HG03039 (cell line): ENCODE measurements around the gene DENND1A.
"Not testable (repeated sequence)": the region's sequence is repeated elsewhere in the genome, so short reads cannot be mapped to it uniquely, and the experiment has no call there.

Source experiments
- ATAC-seq: cut with Tn5 transposase; IDR thresholded peaks from one replicate; pipeline ENCODE4 v1.9.1; 2021; ENCODE audit warnings: mild to moderate bottlenecking, moderate library complexity; ENCODE audit not compliant: unreplicated experiment

Gene DENND1A

GRCh38 chr9:123925161-123925560 is 4.8 kb downstream of the DENND1A start:
- no peak for ATAC-seq

GRCh38 chr9:123924727-123925126 is 5.2 kb downstream of the DENND1A start:
- ATAC-seq: no peak

DNA sequence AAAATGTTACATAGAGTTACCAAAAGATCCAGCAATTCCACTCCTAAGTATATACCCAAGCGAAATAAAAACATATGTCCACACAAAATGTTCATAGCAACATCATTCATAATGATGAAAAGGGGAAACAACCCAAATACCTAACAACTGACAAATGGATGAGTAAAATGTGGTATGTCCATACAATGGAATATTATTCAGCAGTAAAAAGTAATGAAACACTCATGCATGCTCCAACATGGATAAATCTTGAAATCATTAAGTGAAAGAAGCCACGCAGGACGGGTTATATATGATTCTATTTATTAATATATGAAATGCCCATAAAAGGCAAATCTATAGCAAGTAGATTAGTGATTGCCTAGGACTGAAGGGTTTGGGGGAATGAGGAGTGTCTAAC is 6.0 kb downstream of the DENND1A start:
- ATAC-seq: no peak

DNA sequence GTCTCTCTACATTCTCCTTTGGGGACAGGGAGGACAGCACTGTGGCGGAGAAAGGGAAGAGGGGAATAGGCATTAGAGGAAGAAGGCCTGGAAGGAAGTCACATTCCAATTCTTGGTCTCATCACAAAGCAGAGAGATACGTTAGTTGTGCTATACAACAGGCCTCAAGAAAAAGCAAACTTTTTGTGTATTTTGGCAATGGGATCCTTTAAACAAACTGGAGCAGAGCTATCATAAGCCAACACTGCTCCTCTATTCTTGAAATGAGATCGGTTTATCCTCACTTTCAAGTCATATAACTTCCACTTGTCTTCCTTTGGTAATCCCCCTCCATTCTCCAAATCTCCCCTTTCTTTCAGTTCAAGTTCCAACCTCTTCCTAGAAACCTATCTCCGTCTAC is 6.5 kb downstream of the DENND1A start:
- no peak for ATAC-seq

GRCh38 chr9:123922911-123923310 is 7.0 kb downstream of the DENND1A start:
- ATAC-seq: no peak

GRCh38 chr9:123922431-123922830 is 7.5 kb downstream of the DENND1A start:
- no peak for ATAC-seq

DNA sequence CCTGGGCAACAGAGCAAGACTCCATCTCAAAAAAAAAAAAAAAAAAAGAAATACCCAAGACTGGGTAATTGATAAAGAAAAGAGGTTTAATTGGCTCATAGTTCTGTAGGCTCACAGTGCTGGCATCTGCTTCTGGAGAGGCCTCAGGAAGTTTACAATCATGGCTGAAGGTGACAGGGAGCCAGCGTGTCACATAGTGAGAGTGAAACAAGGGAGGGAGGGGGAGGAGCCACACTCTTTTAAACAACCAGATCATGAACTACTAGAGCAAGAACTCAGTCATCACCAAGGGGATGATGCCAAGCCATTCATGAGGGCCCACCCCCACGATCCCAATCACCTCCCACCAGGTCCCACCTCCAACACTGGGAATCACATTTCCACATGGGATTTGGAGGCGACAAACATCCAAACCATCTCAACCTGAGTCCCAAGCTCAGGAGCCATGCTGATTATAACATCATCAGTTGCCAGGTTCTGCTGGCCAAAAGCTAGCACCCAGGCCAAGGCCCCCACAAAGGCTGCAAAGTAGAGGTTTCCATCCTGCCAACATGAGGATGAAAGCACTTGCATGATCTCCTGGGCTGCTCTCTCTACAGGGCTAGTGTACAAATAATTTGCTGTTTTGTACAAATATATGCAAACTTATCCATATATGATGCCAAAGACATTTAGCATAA is 15.3 kb downstream of the DENND1A start:
- no peak for ATAC-seq

DNA sequence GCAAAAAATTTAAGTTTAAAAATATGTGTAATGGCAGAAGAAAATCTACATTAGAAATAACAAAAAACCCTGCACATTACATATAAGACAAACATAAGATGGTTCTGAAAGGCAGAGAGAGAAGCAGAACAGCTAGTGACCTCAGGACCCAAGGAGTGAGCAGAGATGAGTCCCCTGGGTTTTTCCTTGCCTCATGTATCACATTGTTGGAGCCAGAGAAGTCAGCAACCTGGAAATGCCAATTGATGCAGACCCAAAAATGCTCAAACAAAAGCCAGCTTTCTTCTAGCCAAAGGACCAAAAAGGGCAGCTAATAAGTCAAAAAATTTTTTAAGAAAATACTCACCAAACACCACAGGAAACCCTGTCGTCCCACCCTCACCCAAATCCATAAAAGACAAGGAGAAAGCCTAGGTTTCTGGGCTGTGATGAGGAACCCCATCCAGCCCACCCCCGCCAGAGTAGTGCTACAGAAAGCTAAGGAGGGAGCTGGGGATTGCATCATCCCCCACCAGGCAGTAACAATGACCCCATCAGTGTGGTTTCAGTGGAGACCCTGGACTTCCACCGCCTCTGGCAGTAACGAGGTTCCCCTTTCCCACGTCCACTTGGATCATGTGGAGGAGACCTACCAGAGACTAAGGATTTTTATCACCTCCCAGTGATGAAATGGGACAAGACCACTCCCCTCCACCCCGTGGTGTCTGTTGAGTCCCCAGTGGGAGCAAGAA is 17.6 kb downstream of the DENND1A start:
- ATAC-seq: no peak

- ATAC-seq: no peak
Measured at GRCh38 chr9:123911024-123911423, 18.9 kb downstream of the DENND1A start.

DNA sequence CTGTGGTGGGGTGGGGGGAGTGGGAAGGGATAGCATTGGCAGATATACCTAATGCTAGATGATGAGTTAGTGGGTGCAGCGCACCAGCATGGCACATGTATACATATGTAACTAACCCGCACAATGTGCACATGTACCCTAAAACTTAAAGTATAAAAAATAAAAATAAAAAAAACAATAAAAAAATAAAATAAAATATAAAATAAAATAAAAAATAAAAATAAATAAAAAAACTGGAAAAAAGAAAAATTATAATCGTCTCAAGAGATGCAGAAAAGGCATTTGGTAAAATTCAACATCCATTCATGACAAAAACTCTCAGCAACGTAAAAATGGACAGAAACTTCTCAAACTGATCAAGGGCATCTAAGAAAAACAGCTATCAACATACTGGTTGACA is 20.7 kb downstream of the DENND1A start:
- ATAC-seq: not testable (repeated sequence)

- ATAC-seq: not testable (repeated sequence)
Measured at GRCh38 chr9:123903550-123903949, 26.4 kb downstream of the DENND1A start.

GRCh38 chr9:123894822-123895221 is 35.1 kb downstream of the DENND1A start:
- no peak for ATAC-seq

DNA sequence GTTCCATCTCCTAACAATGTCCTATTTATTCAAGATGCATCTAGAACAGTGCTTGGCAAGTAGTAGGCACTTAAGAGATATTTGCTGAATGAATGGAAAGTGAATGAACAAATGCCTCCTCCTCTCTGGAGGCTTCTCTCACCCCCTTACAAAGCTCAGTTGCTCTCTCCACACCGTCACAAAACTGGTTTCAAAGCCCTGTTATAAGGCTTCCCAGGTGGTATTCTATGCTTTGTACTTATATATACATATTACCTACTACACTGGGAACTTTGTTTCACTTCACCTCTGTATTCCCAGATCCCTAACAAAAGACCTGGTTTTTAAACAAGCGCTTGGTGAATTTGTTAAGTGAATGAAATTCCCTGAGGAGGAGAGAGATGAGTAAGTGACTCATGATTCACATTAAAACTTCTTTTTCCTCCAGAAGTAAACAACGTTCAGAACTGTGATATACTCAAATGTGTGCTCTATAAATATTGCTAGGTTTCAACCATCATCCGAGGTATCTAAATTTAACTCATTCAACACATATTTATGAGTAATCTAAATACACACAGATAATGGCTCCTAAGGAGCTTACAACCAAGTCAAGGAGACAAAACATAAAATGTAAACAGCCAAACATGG is 36.0 kb downstream of the DENND1A start:
- no peak for ATAC-seq

GRCh38 chr9:123893115-123893514 is 36.8 kb downstream of the DENND1A start:
- ATAC-seq: no peak

- ATAC-seq: no peak
Measured at GRCh38 chr9:123887837-123888236, 42.1 kb downstream of the DENND1A start.

DNA sequence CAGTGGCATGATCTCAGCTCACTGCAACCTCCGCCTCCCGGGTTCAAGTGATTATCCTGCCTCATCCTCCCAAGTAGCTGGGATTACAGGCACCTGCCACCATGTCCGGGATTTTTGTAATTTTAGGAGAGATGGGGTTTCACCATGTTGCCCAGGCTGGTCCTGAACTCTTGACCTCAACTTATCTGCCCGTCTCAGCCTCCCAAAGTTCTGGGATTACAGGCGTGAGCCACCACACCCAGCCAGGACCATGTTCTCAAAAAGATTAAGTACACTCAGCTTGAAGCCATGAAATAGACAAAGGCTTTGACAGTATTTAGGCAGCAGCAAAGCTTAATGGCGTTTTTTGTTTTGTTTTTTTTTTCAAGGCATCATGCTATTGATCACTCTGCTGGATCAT is 44.1 kb downstream of the DENND1A start:
- not testable (repeated sequence) for ATAC-seq

DNA sequence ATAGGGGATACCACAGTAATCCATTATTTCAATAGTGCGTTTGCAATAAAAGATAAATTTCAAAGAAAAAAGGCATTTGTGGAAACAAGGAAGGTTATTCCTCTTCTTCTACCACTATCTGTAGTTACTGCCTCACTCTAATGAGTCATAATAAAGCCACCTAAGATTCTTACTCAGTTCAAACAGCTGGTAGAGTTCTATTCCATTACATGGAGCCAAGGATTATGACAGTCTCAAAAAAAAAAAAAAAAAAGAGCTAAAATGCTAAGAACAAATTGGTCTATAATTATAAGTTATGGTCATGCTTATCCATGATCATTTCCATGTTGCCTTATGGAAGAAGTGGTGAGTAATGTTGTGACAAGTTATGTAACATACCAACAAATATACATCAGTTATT is 46.3 kb downstream of the DENND1A start:
- no peak for ATAC-seq

DNA sequence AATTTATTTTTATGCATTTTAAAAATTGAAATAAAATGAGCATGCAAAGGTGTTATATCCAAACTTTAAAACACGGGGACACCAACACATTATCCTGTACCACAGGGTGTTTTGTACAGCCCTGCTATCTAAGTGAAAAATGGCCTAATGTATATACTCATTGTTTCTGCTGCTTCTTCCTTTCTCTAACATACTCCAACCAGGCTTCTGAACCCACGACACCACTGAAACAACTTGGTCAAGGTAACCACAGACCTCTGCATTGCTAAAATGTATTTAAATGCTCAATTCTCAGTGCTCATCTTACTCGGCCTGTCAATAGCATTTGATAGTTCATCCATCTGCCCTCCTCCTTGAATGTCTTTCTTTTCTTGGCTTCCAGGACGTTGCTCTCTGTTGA is 48.3 kb downstream of the DENND1A start:
- no peak for ATAC-seq

DNA sequence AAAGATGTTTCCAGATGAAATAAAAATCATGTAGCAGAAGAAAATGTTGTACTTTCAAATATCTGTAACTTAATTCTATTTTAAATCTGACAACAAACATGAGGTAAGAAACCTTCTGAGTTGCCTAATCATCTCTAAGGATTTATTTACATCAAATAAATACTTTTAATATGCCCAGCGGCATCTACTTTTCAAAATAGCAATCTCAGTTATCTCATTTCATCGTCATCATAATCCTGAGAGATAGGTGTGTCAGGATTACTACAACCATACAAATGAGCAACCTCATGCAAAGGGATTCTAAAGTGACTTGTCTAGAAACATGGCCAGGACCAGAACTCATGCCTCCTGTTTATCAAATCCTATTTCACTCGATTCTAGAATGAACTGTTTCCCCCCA is 49.5 kb downstream of the DENND1A start:
- no peak for ATAC-seq

GRCh38 chr9:123876750-123877149 is 53.2 kb downstream of the DENND1A start:
- no peak for ATAC-seq

DNA sequence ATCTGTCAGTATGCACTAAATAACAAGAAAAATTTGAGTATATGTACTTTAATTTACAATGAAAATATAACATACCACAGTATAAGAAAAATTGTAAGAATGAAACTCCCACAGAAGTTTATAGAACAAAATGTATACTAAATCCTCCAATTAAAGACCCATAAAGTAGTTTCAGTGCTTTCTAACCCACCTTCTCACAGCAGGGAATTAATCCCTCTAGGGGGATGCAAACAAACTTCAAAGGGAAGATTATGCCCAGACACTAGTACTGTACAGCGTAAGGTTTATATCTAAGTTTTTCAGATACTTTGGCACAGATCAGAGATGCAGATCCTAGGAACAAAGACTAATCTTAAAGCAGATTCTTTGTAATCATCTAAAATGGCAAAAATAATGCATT is 57.2 kb downstream of the DENND1A start:
- no peak for ATAC-seq

- no peak for ATAC-seq
Measured at GRCh38 chr9:123871781-123872180, 58.1 kb downstream of the DENND1A start.
